H9 (cell line): ENCODE data around the gene LBHD2. TPM values are rescaled to one million over a fixed set of nuclear protein-coding genes. Genes with fewer than 3 reads are reported as not detected.

Source experiments
- DNase-seq: peaks from one replicate; pipeline ENCODE4 v3.0.0-alpha.2; 2017
- H2AFZ ChIP-seq: one replicate; pipeline ENCODE4 v1.6.1; 2013; ENCODE audit warnings: mild to moderate bottlenecking, low read length, control low read depth, moderate library complexity
- H2AK5ac ChIP-seq: 2 replicates; pipeline ENCODE4 v1.6.1; 2013; ENCODE audit warnings: low read length, control low read depth, mixed read lengths; ENCODE audit not compliant: insufficient read length
- H2BK120ac ChIP-seq: one replicate; pipeline ENCODE4 v1.6.1; 2013; ENCODE audit warnings: low read depth, mild to moderate bottlenecking, low read length, control low read depth, inconsistent platforms; ENCODE audit not compliant: poor library complexity, severe bottlenecking
- H2BK12ac ChIP-seq: 2 replicates; pipeline ENCODE4 v1.6.1; 2013; ENCODE audit warnings: low read length, control low read depth, mixed read lengths, low read depth; ENCODE audit not compliant: insufficient read length
- H2BK15ac ChIP-seq: 2 replicates; pipeline ENCODE4 v1.6.1; 2013; ENCODE audit warnings: low read depth, low read length, control low read depth
- H2BK20ac ChIP-seq: one replicate; pipeline ENCODE4 v1.6.1; 2013; ENCODE audit warnings: low read depth, mild to moderate bottlenecking, low read length, control low read depth, inconsistent platforms; ENCODE audit not compliant: poor library complexity, severe bottlenecking
- H2BK5ac ChIP-seq: 2 replicates; pipeline ENCODE4 v1.6.1; 2013; ENCODE audit warnings: low read length, control low read depth, mixed read lengths; ENCODE audit not compliant: insufficient read length
- H3K14ac ChIP-seq: 2 replicates; pipeline ENCODE4 v1.6.1; 2013; ENCODE audit warnings: low read length, control low read depth; ENCODE audit not compliant: insufficient read depth
- H3K18ac ChIP-seq: 2 replicates; pipeline ENCODE4 v1.6.1; 2013; ENCODE audit warnings: low read depth, mild to moderate bottlenecking, mixed read lengths, low read length, control low read depth; ENCODE audit not compliant: insufficient read length
- H3K23ac ChIP-seq: 2 replicates; pipeline ENCODE4 v1.6.1; 2013; ENCODE audit warnings: low read length, control low read depth, mixed read lengths, low read depth; ENCODE audit not compliant: insufficient read length
- H3K23me2 ChIP-seq: 2 replicates; pipeline ENCODE4 v1.6.1; 2013; ENCODE audit warnings: low read depth, mild to moderate bottlenecking, mixed read lengths, low read length, control low read depth; ENCODE audit not compliant: insufficient read length, poor library complexity, severe bottlenecking
- H3K27ac ChIP-seq: 2 replicates; pipeline ENCODE4 v1.5.1; 2013; ENCODE audit warnings: low read length, control low read depth, mixed read lengths, low read depth; ENCODE audit not compliant: insufficient read length
- H3K27me3 ChIP-seq: 2 replicates; pipeline ENCODE4 v1.6.1; 2013; ENCODE audit warnings: low read length, control low read depth, inconsistent platforms; ENCODE audit not compliant: insufficient read depth
- H3K4ac ChIP-seq: 2 replicates; pipeline ENCODE4 v1.6.1; 2013; ENCODE audit warnings: low read depth, mild to moderate bottlenecking, control low read depth, inconsistent platforms, low read length, moderate library complexity
- H3K4me1 ChIP-seq: 2 replicates; pipeline ENCODE4 v1.6.1; 2013; ENCODE audit warnings: low read length, control low read depth, inconsistent platforms; ENCODE audit not compliant: insufficient read depth
- H3K4me2 ChIP-seq: 2 replicates; pipeline ENCODE4 v1.6.1; 2013; ENCODE audit warnings: low read length, control low read depth, mixed read lengths; ENCODE audit not compliant: insufficient read length, insufficient read depth
- H3K56ac ChIP-seq: 2 replicates; pipeline ENCODE4 v1.6.1; 2013; ENCODE audit warnings: low read depth, mild to moderate bottlenecking, mixed read lengths, low read length, control low read depth; ENCODE audit not compliant: insufficient read length
- H3K79me1 ChIP-seq: 2 replicates; pipeline ENCODE4 v1.6.1; 2013; ENCODE audit warnings: low read depth, mild to moderate bottlenecking, moderate library complexity, low read length, control low read depth, inconsistent platforms; ENCODE audit not compliant: insufficient read depth, poor library complexity, severe bottlenecking
- H3K79me2 ChIP-seq: 2 replicates; pipeline ENCODE4 v1.6.1; 2013; ENCODE audit warnings: low read length, control low read depth, inconsistent platforms; ENCODE audit not compliant: insufficient read depth
- H3K9ac ChIP-seq: 2 replicates; pipeline ENCODE4 v1.6.1; 2013; ENCODE audit warnings: low read length, control low read depth, mixed read lengths; ENCODE audit not compliant: insufficient read length; ENCODE audit errors: extremely low read depth
- H3K9me3 ChIP-seq: one replicate; pipeline ENCODE4 v1.6.1; 2013; ENCODE audit warnings: low read depth, low read length, inconsistent platforms; ENCODE audit not compliant: control insufficient read depth
- H3T11ph ChIP-seq: one replicate; pipeline ENCODE4 v1.6.1; 2013; ENCODE audit warnings: mild to moderate bottlenecking, low read length, control low read depth, inconsistent platforms
- H4K20me1 ChIP-seq: one replicate; pipeline ENCODE4 v1.6.1; 2013; ENCODE audit not compliant: control insufficient read depth, insufficient read length, insufficient read depth
- H4K5ac ChIP-seq: 2 replicates; pipeline ENCODE4 v1.6.1; 2013; ENCODE audit warnings: low read depth, mild to moderate bottlenecking, mixed read lengths, low read length, control low read depth; ENCODE audit not compliant: insufficient read length
- H4K8ac ChIP-seq: replicated peaks from 2 replicates; pipeline ENCODE4 v1.6.1; 2013; ENCODE audit warnings: low read length, control low read depth, mixed read lengths, low read depth; ENCODE audit not compliant: insufficient read length
- H4K91ac ChIP-seq: 2 replicates; pipeline ENCODE4 v1.6.1; 2013; ENCODE audit warnings: low read depth, mild to moderate bottlenecking, moderate library complexity, mixed read lengths, low read length, control low read depth; ENCODE audit not compliant: insufficient read length
- H3K27ac Mint-ChIP-seq, 3 experiments: 2 replicates in 2 of 3; 3 replicates in 1 of 3; pipeline ENCODE4 v1.8.0; 2020 to 2021; ENCODE audit warnings: mixed read lengths in 3 of 3, mild to moderate bottlenecking in 1 of 3, moderate library complexity in 1 of 3
- H3K27me3 Mint-ChIP-seq: 2 replicates; pipeline ENCODE4 v1.8.0; 2021; ENCODE audit warnings: low read depth, mild to moderate bottlenecking, moderate library complexity, mixed read lengths
- H3K36me3 Mint-ChIP-seq, 3 experiments: 2 replicates in 2 of 3; 3 replicates in 1 of 3; pipeline ENCODE4 v1.8.0; 2020 to 2021; ENCODE audit warnings: low read depth in 3 of 3, mixed read lengths in 3 of 3; ENCODE audit not compliant: insufficient read depth in 1 of 3
- H3K4me1 Mint-ChIP-seq, 2 experiments: 2 replicates each; pipeline ENCODE4 v1.8.0; 2020; ENCODE audit warnings: mixed read lengths in 2 of 2
- H3K4me3 Mint-ChIP-seq, 2 experiments: 2 replicates in 1 of 2; 3 replicates in 1 of 2; pipeline ENCODE4 v1.8.0; 2020 to 2021; ENCODE audit warnings: mild to moderate bottlenecking in 2 of 2, mixed read lengths in 2 of 2, moderate library complexity in 1 of 2
- H3K9me3 Mint-ChIP-seq, 2 experiments: 2 replicates in 1 of 2; 3 replicates in 1 of 2; pipeline ENCODE4 v1.8.0; 2020; ENCODE audit warnings: mild to moderate bottlenecking in 2 of 2, mixed read lengths in 2 of 2, moderate library complexity in 1 of 2
- CTCF ChIP-seq: fragments of 200-600 bp; sonication (generic); conservative IDR thresholded peaks from 3 replicates; pipeline ENCODE4 v1.8.0; 2021; ENCODE audit warnings: antibody characterized with exemption, mild to moderate bottlenecking
- WGBS: extraction: QIAGEN DNeasy Blood & Tissue Kit; methylation state at CpG from one replicate; pipeline ENCODE4 v1.1.7; 2013; ENCODE audit warnings: missing lambda C conversion rate, low lambda C conversion rate, mixed read lengths; ENCODE audit not compliant: insufficient read length; ENCODE audit errors: extremely low coverage; 5-methylcytosine and 5-hydroxymethylcytosine counted together
- total RNA-seq: library from RNA; stranded (reverse); gene quantifications from 2 replicates; pipeline ENCODE4 v1.2.1, GENCODE V29; 2021

LBHD2 gene
- total RNA-seq, 1 experiment from 2014 or later, result not detected

- Histone ChIP-seq H3T11ph (no peak overlapping the region), H3K27me3 (no peaks in the 10 kb centered on the region), H3K4me2 (peak overlapping the region; percentile 7), H2BK20ac (no peak overlapping the region), H4K8ac (no peak overlapping the region), H2BK12ac (no peak overlapping the region), H2AK5ac (no peak overlapping the region), H3K23me2 (no peaks in the 10 kb centered on the region), H3K27ac (no peak overlapping the region), H4K91ac (no peak overlapping the region), H3K79me1 (no peaks in the 10 kb centered on the region), H4K5ac (no peak overlapping the region), H3K14ac (no peak overlapping the region), H3K9me3 (no peaks in the 10 kb centered on the region), H3K18ac (no peak overlapping the region), H2BK120ac (no peak overlapping the region), H3K4ac (no peak overlapping the region), H4K20me1 (peaks cover 9% of the 10 kb centered on the region), H3K56ac (no peak overlapping the region), H2BK5ac (no peak overlapping the region), H3K4me1 (peaks cover 4% of the 10 kb centered on the region; the same call in 1 of the 2 replicates), H3K9ac (no peak overlapping the region), H3K23ac (no peak overlapping the region), H2AFZ (no peak overlapping the region), H3K79me2 (no peaks in the 10 kb centered on the region), H2BK15ac (no peak overlapping the region)
- Mint-ChIP-seq H3K4me3 (peak overlapping the region; percentile 42 to 53; a peak in 4 of 5 replicates), H3K27me3 (peaks cover 41% of the 10 kb centered on the region), H3K27ac (no peak overlapping the region; a peak in 1 of 7 replicates), H3K36me3 (peaks cover 0 to 5% (median 0%) of the 10 kb centered on the region in 3 experiments; a peak in 4 of 7 replicates), H3K9me3 (no peaks in the 10 kb centered on the region), H3K4me1 (peaks cover 18 to 24% of the 10 kb centered on the region in 2 experiments)
- WGBS, result no CpG with 5 or more reads among the region's 48 CpGs
- DNase-seq, result peak; percentile 70
- TF ChIP-seq CTCF, result peak; percentile 64
Observed at GRCh38 chr14:103123634-103124500, 39.9 kb downstream of the LBHD2 start.
